Measurements from ENCODE around the gene PLEKHH1.

PLEKHH1 gene

GRCh38 chr14:67570453-67570852, 37.4 kb downstream of the PLEKHH1 start:
- no peak for TF ChIP-seq POLR2A (IDR thresholded peaks at IDR 0.05; ENCODE audit: low read depth, low read length)
- FAIRE-seq, result no peak
- no peak for DNase-seq (ENCODE audit: insufficient read length, low spot score)

- TF ChIP-seq POLR2A (IDR thresholded peaks at IDR 0.05; ENCODE audit: low read depth, low read length), result no peak
- FAIRE-seq, result no peak
- peak; percentile 47 for DNase-seq (ENCODE audit: insufficient read length, low spot score)
Measured at GRCh38 chr14:67571275-67571990, 38.3 kb downstream of the PLEKHH1 start.

GRCh38 chr14:67571991-67572323, 38.9 kb downstream of the PLEKHH1 start:
- TF ChIP-seq POLR2A (IDR thresholded peaks at IDR 0.05; ENCODE audit: low read depth, low read length), result no peak
- FAIRE-seq (no peak), DNase-seq (ENCODE audit: insufficient read length, low spot score) (no peak)

- FAIRE-seq, result no peak
- DNase-seq (ENCODE audit: insufficient read length, low spot score), result no peak
- TF ChIP-seq POLR2A (IDR thresholded peaks at IDR 0.05; ENCODE audit: low read depth, low read length), result no peak
Measured at GRCh38 chr14:67572608-67573007, 39.5 kb downstream of the PLEKHH1 start.

- no peak for FAIRE-seq
- no peak for TF ChIP-seq POLR2A (IDR thresholded peaks at IDR 0.05; ENCODE audit: low read depth, low read length)
- no peak for DNase-seq (ENCODE audit: insufficient read length, low spot score)
Measured at GRCh38 chr14:67573228-67574010, 40.3 kb downstream of the PLEKHH1 start.

- no peak for DNase-seq (ENCODE audit: insufficient read length, low spot score)
- no peak for FAIRE-seq
- TF ChIP-seq POLR2A (IDR thresholded peaks at IDR 0.05; ENCODE audit: low read depth, low read length), result no peak
Measured at GRCh38 chr14:67574156-67574555, 41.1 kb downstream of the PLEKHH1 start.

- DNase-seq (ENCODE audit: insufficient read length, low spot score) (no peak), FAIRE-seq (no peak)
Measured at GRCh38 chr14:67574806-67575205, 41.7 kb downstream of the PLEKHH1 start.

GRCh38 chr14:67575684-67576083, 42.6 kb downstream of the PLEKHH1 start:
- FAIRE-seq (no peak), DNase-seq (ENCODE audit: insufficient read length, low spot score) (no peak)
- TF ChIP-seq POLR2A (IDR thresholded peaks at IDR 0.05; ENCODE audit: low read depth, low read length), result no peak

More at GRCh38 chr14:67574806-67575205, 41.7 kb downstream of the PLEKHH1 start:
- no peak for TF ChIP-seq POLR2A (IDR thresholded peaks at IDR 0.05; ENCODE audit: low read depth, low read length)

- DNase-seq (ENCODE audit: insufficient read length, low spot score), result no peak
- no peak for FAIRE-seq
- no peak for TF ChIP-seq POLR2A (IDR thresholded peaks at IDR 0.05; ENCODE audit: low read depth, low read length)
Measured at GRCh38 chr14:67576216-67576955, 43.3 kb downstream of the PLEKHH1 start.

GRCh38 chr14:67577181-67577808, 44.2 kb downstream of the PLEKHH1 start:
- FAIRE-seq, result no peak
- no peak for TF ChIP-seq POLR2A (IDR thresholded peaks at IDR 0.05; ENCODE audit: low read depth, low read length)
- DNase-seq (ENCODE audit: insufficient read length, low spot score), result no peak

GRCh38 chr14:67577909-67578749, 45.0 kb downstream of the PLEKHH1 start:
- FAIRE-seq (no peak), DNase-seq (ENCODE audit: insufficient read length, low spot score) (no peak)
- TF ChIP-seq POLR2A (IDR thresholded peaks at IDR 0.05; ENCODE audit: low read depth, low read length), result no peak

GRCh38 chr14:67579040-67579439, 46.0 kb downstream of the PLEKHH1 start:
- DNase-seq (ENCODE audit: insufficient read length, low spot score), result no peak
- TF ChIP-seq POLR2A (IDR thresholded peaks at IDR 0.05; ENCODE audit: low read depth, low read length), result no peak
- no peak for FAIRE-seq

GRCh38 chr14:67579636-67580035, 46.5 kb downstream of the PLEKHH1 start:
- TF ChIP-seq POLR2A (IDR thresholded peaks at IDR 0.05; ENCODE audit: low read depth, low read length), result no peak
- DNase-seq (ENCODE audit: insufficient read length, low spot score), result no peak

More at GRCh38 chr14:67579636-67580035, 46.5 kb downstream of the PLEKHH1 start:
- no peak for FAIRE-seq

All from H54 (cell line).